Stimulated activated CD4-positive, alpha-beta T cell treated with anti-CD3 and anti-CD28 coated beads, TNF-alpha, amount 100 ng/mL, for 48 hours (primary cell): ENCODE results near the gene NFKBIA.
"Not testable (repeated sequence)": the region's sequence is repeated elsewhere in the genome, so short reads cannot be mapped to it uniquely, and the experiment has no call there.

Experiments
- DNase-seq, 3 donors: peaks; one replicate each; pipeline ENCODE4 v3.0.0-alpha.2; 2020; ENCODE audit warnings: low read depth in 3 of 3

NFKBIA gene

GRCh38 chr14:35408026-35408425 is 3.5 kb upstream of the NFKBIA start:
- DNase-seq, result no peak

GRCh38 chr14:35407306-35407630 is 2.7 kb upstream of the NFKBIA start:
- DNase-seq, result no peak

GRCh38 chr14:35406506-35407305 is 2.2 kb upstream of the NFKBIA start:
- no peak for DNase-seq

GRCh38 chr14:35406090-35406489 is 1.5 kb upstream of the NFKBIA start:
- DNase-seq, result no peak

GRCh38 chr14:35405304-35405996 is 901 bp upstream of the NFKBIA start:
- DNase-seq, result no peak

GRCh38 chr14:35403603-35404448 is 723 bp downstream of the NFKBIA start:
- DNase-seq, result peak; percentile 91 to 96 (median 93)

GRCh38 chr14:35403114-35403602 is 1.4 kb downstream of the NFKBIA start:
- DNase-seq, result peak in 1 of 3 donors; percentile 29

- DNase-seq, result peak in 1 of 3 donors; percentile 33
These were observed 2.0 kb downstream of the NFKBIA start for GRCh38 chr14:35402323-35403113.

- DNase-seq, result no peak
These were observed 2.9 kb downstream of the NFKBIA start for GRCh38 chr14:35401422-35402265.

- peak in 2 of 3 donors; percentile 53 to 56 for DNase-seq
These were observed 3.7 kb downstream of the NFKBIA start for GRCh38 chr14:35400648-35401421.

GRCh38 chr14:35399083-35399937 is 5.2 kb downstream of the NFKBIA start:
- DNase-seq, result no peak

GRCh38 chr14:35398071-35398584 is 6.4 kb downstream of the NFKBIA start:
- no peak for DNase-seq

GRCh38 chr14:35396610-35397009 is 7.9 kb downstream of the NFKBIA start:
- not testable (repeated sequence) for DNase-seq

- DNase-seq, result no peak
These were observed 9.3 kb downstream of the NFKBIA start for GRCh38 chr14:35395283-35395682.

- no peak for DNase-seq
These were observed 10.1 kb downstream of the NFKBIA start for GRCh38 chr14:35394326-35395013.

GRCh38 chr14:35393826-35394225 is 10.7 kb downstream of the NFKBIA start:
- no peak for DNase-seq

GRCh38 chr14:35392103-35392502 is 12.4 kb downstream of the NFKBIA start:
- no peak for DNase-seq

- no peak for DNase-seq
These were observed 13.2 kb downstream of the NFKBIA start for GRCh38 chr14:35391388-35391710.
